ENCODE data around the gene PSME3. TPM values are rescaled to one million over a fixed set of nuclear protein-coding genes. Genes with fewer than 3 reads are reported as not detected.
"Not testable (repeated sequence)": the region's sequence is repeated elsewhere in the genome, so short reads cannot be mapped to it uniquely, and the experiment has no call there.

The PSME3 gene
- total and polyA plus RNA-seq, 10 donors: 19.1 to 96.4 (median 73.7) TPM

DNA sequence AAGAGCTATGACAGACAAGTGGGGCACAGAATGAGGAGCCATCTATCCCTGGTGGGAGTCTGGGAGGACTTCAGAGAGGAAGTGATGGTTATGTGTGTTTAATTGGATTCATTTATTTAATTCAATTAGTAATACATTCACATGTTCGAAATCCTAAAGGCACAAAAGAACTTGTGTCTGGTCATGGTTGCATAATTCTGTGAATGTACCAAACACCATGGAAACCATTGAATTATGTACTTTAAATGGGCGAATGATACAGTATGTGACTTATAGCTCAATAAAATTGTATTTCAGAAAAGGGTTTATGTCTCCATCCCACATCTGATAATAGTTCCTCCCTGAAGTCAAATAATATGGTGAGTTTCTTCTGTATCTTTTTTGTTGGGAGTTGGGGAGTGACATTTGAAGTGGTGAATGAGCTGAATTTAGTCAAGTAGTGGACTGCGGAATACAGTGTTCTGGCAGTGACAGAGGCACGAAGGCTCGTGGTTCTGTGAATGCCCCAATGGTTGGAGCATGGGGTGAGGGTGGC is 47.6 kb downstream of the PSME3 start:
- Histone ChIP-seq H3K4me3 (no peak overlapping the region), H3K9me3 (no peaks in the 10 kb centered on the region), H3K4me1 (peaks cover 0 to 13% (median under 1%) of the 10 kb centered on the region in 6 donors), H3K36me3 (peaks cover 0 to 11% (median 0%) of the 10 kb centered on the region in 6 donors), H3K27ac (no peak overlapping the region), H3K27me3 (replicated peaks in 1 of 7) (peaks cover 0 to 31% (median 0%) of the 10 kb centered on the region in 7 donors)
- TF ChIP-seq POLR2AphosphoS5 (IDR thresholded peaks at IDR 0.05) (no peak), POLR2A (IDR thresholded peaks at IDR 0.05) (no peak)
- TF ChIP-seq, protein P1, sequence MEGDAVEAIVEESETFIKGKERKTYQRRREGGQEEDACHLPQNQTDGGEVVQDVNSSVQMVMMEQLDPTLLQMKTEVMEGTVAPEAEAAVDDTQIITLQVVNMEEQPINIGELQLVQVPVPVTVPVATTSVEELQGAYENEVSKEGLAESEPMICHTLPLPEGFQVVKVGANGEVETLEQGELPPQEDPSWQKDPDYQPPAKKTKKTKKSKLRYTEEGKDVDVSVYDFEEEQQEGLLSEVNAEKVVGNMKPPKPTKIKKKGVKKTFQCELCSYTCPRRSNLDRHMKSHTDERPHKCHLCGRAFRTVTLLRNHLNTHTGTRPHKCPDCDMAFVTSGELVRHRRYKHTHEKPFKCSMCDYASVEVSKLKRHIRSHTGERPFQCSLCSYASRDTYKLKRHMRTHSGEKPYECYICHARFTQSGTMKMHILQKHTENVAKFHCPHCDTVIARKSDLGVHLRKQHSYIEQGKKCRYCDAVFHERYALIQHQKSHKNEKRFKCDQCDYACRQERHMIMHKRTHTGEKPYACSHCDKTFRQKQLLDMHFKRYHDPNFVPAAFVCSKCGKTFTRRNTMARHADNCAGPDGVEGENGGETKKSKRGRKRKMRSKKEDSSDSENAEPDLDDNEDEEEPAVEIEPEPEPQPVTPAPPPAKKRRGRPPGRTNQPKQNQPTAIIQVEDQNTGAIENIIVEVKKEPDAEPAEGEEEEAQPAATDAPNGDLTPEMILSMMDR (IDR thresholded peaks at IDR 0.05 in 8 of 11, conservative IDR thresholded peaks at IDR 0.05 in 3 of 11): no peak
- intact Hi-C loops (cut with DNase I; ENCODE audit: low total_unique reads): no loop called here
- DNase-seq: no peak
- WGBS, 5 donors: 87 to 95% (median 89%) methylated on average over 5 of the region's 5 CpGs

DNA sequence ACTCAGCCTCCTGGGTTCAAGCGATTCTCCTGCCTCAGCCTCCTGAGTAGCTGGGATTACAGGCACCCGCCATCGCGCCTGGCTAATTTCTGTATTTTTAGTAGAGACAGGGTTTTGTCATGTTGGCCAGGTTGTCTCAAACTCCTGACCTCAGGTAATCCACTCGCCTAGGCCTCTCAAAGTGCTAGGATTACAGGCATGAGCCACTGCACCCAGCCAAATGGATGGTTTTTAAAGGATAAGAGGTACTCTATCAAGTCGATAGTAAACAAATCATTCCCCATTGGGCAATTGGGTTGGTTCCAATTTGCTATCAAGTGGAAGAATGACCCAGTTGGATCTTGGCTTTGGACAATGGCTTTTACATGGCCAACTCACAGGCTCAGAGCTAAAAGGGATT is 48.5 kb downstream of the PSME3 start:
- peaks cover 0 to 31% (median 0%) of the 10 kb centered on the region in 7 donors for H3K27me3 ChIP-seq (replicated peaks in 1 of 7)
- H3K9me3 ChIP-seq; H3K27ac ChIP-seq; H3K36me3 ChIP-seq; H3K4me3 ChIP-seq; DNase-seq; intact Hi-C loops (cut with DNase I; ENCODE audit: low total_unique reads): not testable (repeated sequence)
- 94 to 99% (median 96%) methylated on average over 6 of the region's 6 CpGs for WGBS, 5 donors
- peaks cover 0 to 21% (median 4%) of the 10 kb centered on the region in 6 donors for H3K4me1 ChIP-seq

DNA sequence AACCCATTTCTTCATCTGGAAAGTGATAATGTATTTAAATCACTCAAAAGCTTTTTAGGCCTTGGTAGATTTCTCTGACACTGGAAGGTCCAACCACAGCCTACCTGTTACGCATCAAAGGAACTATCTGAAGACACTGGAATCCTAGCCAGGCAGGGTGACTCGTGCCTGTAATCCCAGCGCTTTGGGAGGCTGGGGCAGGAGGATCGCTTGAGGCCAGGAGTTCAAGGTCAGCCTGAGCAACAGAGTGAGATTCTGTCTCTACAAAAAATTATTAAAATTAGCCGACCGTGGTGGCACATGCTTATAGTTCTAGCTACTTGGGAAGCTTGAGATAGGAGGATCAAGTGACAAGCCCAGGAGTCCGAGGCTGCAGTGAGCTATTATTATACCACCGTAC is 49.0 kb downstream of the PSME3 start:
- Histone ChIP-seq H3K9me3 (no peaks in the 10 kb centered on the region), H3K27ac (no peak overlapping the region), H3K4me1 (peaks cover 0 to 25% (median 5%) of the 10 kb centered on the region in 6 donors), H3K27me3 (replicated peaks in 1 of 7) (peaks cover 0 to 31% (median 0%) of the 10 kb centered on the region in 7 donors), H3K36me3 (peaks cover 0 to 6% (median 0%) of the 10 kb centered on the region in 6 donors), H3K4me3 (no peak overlapping the region)
- 86 to 93% (median 91%) methylated on average over 8 of the region's 8 CpGs for WGBS, 5 donors
- no peak for TF ChIP-seq POLR2A (IDR thresholded peaks at IDR 0.05)
- no peak for TF ChIP-seq POLR2AphosphoS5 (IDR thresholded peaks at IDR 0.05)
- TF ChIP-seq, protein P1 (IDR thresholded peaks at IDR 0.05 in 8 of 11, conservative IDR thresholded peaks at IDR 0.05 in 3 of 11): no peak
- DNase-seq: no peak
- intact Hi-C loops (cut with DNase I; ENCODE audit: low total_unique reads): no loop called here

DNA sequence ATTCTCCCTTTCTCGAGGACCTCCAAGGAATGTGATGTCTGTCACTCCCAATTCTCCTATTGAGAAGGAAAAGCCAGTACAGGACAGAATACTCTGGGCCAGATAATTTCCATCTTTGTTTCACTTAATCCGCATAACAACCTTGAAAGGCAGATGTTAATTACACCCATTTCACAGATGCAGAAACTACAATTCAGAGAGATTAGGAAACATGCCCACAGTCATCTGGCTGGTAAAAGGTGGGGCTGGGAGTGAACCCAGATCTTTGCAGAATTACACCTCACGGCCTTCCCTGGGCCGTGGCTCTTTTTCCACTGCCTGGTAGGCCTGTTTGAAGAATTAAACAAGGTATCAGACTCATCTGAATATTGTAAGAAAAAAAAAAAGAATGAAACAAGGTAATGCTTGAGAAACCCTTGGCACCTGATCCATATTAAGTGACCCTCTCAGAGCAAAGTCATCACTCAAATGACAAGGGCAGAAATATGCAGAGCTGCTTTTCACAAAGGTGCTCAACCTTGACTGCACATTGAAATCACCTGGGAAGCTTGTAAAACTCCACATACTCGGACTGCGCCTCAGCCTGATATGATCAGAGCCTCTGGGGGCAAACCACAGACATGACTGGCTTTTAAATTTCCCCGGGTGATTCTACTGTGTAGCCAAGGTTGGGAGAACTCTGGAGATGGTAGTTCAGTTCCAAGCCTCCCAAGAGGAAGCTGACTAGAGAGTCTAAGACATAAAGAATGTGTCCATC is 50.8 kb downstream of the PSME3 start:
- intact Hi-C loops (cut with DNase I; ENCODE audit: low total_unique reads): no loop called here
- H3K27ac ChIP-seq: no peak overlapping the region
- H3K4me3 ChIP-seq: no peak overlapping the region
- H3K27me3 ChIP-seq (replicated peaks in 1 of 7): peaks cover 0 to 12% (median 0%) of the 10 kb centered on the region in 7 donors
- TF ChIP-seq POLR2AphosphoS5 (IDR thresholded peaks at IDR 0.05): no peak
- no peaks in the 10 kb centered on the region for H3K9me3 ChIP-seq
- WGBS, 5 donors: 76 to 89% (median 85%) methylated on average over 7 of the region's 7 CpGs
- no peaks in the 10 kb centered on the region for H3K36me3 ChIP-seq
- H3K4me1 ChIP-seq: peaks cover 0 to 25% (median 5%) of the 10 kb centered on the region in 6 donors
- DNase-seq: no peak

DNA sequence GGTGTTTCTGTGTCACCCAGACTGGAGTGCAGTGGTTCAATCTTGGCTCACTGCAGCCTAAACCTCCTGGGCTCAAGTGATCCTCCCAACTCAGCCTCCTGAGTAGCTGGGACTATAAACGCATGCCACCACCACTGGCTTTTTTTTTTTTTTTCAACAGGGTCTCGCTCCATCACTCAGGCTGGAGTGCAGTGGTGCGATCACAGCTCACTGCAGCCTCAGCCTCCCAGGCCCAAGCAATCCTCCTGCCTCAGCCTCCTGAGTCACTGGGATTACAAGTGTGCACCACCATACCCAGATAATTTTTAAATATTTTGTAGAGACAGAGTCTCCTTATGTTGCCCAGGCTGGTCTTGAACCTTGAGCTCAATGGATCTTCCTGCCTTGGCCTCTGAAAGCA is 52.6 kb downstream of the PSME3 start:
- 89 to 100% (median 94%) methylated on average over 3 of the region's 3 CpGs for WGBS, 5 donors

More for the DNA sequence above, 52.6 kb downstream of the PSME3 start:
- H3K9me3 ChIP-seq; intact Hi-C loops (cut with DNase I; ENCODE audit: low total_unique reads); H3K36me3 ChIP-seq; H3K27me3 ChIP-seq (replicated peaks in 1 of 7); DNase-seq: not testable (repeated sequence)
- Histone ChIP-seq H3K4me3 (peak overlapping the region in 2 of 8 donors; percentile 3 to 28), H3K4me1 (peaks cover 0 to 25% (median 5%) of the 10 kb centered on the region in 6 donors), H3K27ac (peak overlapping the region in 4 of 8 donors; percentile 17 to 76 (median 62))
